NCI-H1105 treated with DMSO at 0.1 percent for 48 hours (cell line): ENCODE data around the gene MSRB3.
A peak's percentile ranks its signal among the peaks of the same experiment; 100 is the strongest.

Experiments
- DNase-seq: peaks from one replicate; lab custom pipeline; 2025; lab: John Stamatoyannopoulos, UW

Gene MSRB3

GRCh38 chr12:65326616-65327015 lies 48.1 kb downstream of the MSRB3 start:
- DNase-seq: no peak

- no peak for DNase-seq
Measured at GRCh38 chr12:65327207-65328076, 49.0 kb downstream of the MSRB3 start.

GRCh38 chr12:65329721-65330120 lies 51.2 kb downstream of the MSRB3 start:
- no peak for DNase-seq

DNA sequence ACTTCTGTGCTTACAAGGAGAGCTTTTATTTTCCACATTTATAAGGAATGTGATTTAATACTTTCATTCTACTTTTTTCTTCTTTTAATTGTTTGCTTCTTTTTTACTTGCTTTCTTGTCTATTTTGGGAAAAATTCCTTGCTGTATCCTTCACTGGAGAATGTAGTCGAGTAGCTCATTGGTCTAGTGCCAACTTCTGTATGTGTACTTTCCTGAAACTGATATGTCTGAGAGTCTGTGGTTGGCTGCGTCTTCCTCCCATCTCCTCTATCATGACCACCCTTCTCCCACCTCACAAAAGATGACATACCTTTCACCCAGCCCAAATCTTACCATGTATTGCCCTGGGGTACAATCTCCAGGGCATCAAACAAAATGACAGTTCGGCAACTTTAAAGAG lies 51.8 kb downstream of the MSRB3 start:
- peak; percentile 44 for DNase-seq

DNA sequence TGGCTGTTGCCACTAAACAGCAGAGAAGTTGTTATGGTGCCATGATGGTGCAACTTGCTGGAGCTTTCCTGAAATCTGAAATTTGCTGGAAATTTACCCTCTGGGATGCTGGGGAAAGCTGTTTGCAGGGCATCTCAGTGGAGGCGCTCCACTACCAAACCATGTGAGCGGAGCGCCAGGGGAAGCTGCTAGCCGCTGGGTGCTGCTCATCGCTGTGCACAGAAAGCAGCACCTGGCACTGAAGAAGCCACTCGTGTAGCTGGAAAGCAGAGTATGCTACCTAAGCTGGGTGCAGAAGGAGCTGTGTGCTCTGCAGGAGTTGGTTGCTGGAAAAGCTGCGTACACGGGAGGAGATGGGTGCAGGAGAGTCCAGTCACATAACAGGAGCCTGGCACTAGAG lies 53.0 kb downstream of the MSRB3 start:
- DNase-seq: peak; percentile 9

- no peak for DNase-seq
Measured at GRCh38 chr12:65333649-65334048, 55.2 kb downstream of the MSRB3 start.

- DNase-seq: no peak
Measured at GRCh38 chr12:65334521-65334920, 56.0 kb downstream of the MSRB3 start.

- DNase-seq: no peak
Measured at GRCh38 chr12:65335021-65335714, 56.7 kb downstream of the MSRB3 start.

GRCh38 chr12:65335981-65336380 lies 57.5 kb downstream of the MSRB3 start:
- no peak for DNase-seq

DNA sequence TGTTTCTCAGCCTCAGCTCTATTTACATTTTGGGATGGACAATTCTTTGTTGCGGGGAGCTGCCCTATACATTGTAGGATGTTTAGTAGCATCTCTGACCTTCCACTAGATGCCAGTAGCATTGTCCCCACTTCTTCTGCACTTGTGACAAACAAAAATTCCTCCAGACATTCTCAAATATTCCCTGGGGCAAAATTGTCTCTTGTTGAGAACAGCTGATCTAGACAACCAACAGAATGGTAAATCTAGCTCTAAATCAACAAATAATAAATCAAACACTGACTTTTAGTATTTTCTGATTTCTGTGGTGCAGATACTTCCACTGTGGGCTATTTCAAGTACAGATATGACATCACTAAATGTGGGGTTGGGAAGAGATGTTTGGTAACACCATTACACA lies 60.7 kb downstream of the MSRB3 start:
- DNase-seq: no peak

GRCh38 chr12:65343230-65343629 lies 64.7 kb downstream of the MSRB3 start:
- no peak for DNase-seq

DNA sequence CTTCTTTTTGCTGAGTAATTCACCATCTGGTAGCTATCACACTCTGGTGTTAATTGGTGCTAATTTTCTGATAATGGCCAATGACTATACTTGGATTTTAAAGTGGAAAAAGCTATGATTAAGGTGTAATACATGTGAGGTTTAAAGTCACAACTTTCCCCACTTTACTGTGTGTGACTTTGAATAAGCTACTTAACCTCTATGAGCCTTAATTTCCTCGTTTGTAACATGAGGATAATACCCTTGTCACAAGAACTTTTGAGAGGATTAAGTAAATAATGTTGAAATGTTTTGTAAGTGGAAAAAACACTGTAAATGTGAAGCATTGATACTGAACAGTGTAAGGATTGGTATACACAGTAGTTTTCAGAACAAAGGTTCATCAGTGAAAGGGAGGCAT lies 65.3 kb downstream of the MSRB3 start:
- no peak for DNase-seq

GRCh38 chr12:65355461-65355860 lies 77.0 kb downstream of the MSRB3 start:
- DNase-seq: no peak

- no peak for DNase-seq
Measured at GRCh38 chr12:65362234-65363031, 84.0 kb downstream of the MSRB3 start.

GRCh38 chr12:65364046-65364445 lies 85.6 kb downstream of the MSRB3 start:
- no peak for DNase-seq

DNA sequence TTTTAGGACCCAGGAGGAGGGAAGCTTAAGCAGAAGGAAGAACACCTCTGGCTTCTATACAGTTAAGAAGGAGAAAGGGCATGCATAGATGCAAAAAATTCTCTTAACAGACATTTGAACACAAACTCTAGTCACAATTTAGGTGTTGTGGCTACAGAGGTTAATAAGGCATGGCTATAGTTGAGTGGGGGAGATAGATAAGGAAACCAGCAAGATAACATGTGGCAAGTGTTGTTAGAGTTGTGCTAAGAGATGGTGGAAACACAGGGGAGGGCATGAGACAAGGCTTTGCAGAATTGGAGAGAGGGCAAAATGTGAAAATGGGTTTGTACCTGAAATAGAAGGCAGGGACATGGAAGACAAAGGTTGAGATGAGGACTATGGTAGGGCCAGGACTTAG lies 88.9 kb downstream of the MSRB3 start:
- no peak for DNase-seq

GRCh38 chr12:65368055-65368454 lies 89.6 kb downstream of the MSRB3 start:
- no peak for DNase-seq

DNA sequence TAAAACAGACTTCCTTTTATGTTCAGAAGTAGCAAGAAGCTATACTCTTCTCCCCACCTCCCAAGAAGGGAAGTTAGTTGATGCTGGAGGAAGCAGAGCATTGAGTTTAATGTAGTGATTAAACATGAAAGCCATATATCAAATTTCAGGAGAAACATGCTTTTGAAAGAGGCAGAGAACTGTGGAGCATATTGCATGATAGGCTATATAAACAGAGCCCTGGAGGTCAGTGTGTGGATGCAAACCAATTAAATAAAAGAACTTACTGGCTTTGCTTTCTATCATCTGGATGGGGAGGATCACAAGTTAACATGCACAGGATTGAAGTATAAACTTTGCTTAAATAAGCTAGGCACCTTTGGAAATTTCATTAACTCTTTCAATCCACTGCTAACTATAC lies 94.1 kb downstream of the MSRB3 start:
- no peak for DNase-seq

DNA sequence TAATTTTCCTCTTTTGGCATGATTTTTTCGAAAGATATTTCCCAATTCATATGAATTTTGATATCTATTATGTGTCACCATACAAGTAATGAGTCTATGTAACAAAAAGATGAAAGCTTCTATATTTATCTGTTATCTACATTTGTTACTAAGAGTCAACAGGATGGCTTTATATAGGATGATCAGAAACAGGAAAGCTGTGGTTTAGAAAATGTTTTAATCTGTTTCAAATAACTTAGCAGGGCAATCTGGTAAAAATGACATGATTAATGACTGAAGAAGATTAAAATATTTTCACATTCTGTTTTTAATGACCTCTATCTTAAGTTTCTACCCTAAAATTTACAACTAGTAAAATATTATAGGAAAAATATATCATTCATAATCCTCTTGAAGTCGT lies 105.8 kb downstream of the MSRB3 start:
- no peak for DNase-seq

GRCh38 chr12:65387396-65387795 lies 108.9 kb downstream of the MSRB3 start:
- no peak for DNase-seq

DNA sequence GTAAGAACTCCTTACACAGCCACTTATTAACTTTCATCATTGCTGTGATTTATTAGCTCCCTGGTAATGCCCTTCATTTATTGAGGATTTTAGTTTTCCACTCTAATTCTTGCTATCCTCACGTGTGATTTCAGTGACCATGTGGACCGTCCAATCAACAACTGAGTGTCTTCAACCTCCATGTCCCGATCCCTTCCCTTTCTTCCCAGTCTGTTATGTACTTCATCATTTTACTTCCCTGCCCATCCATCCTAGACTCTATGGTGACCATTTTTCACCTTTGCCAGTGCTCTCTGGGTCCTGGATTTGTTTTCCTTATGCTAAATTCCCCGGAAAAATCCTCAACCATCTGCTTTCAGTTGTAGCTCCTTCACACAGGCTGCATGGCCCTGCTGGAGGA lies 111.0 kb downstream of the MSRB3 start:
- peak; percentile 63 for DNase-seq

DNA sequence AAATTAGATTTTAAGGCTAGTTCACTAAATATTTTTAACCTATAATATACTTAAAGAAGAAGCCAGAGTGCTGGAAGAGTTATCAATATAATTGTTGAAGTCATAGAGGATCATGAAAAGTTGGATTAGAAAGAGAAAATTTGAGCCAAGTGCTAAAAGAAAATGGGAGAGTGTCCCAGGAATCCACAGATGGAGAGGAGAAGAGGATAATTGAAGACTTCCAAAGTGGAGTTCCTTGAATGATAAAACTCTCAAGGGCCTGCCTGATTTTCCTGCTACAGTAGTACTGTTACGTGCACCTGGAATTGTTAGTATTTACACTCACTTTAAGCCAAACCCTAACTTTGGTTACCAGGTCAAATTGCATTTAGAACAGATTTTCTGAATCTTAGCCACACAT lies 113.2 kb downstream of the MSRB3 start:
- DNase-seq: no peak

DNA sequence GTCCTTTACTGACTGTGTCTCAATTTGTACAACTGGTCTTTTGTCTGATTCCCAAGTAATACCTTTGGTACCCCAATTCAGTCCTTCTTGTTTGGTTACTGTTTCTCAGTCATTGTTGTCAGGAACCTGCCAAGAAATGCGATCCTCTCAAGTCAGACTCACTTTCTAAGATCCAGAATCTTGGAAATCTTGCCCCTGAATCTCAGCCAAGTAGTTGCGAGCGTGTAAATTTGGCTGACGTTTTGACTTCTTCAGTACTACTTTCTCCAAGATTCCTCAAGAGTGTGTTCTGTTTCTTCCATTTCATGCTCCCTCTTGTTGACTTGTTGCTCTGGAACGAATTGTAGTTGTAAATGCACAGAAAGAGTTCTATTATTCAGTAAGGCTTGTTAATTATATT lies 114.0 kb downstream of the MSRB3 start:
- no peak for DNase-seq
